Spinal cord (tissue), 10 donors: ENCODE results near the gene SRPK2. TPM values are rescaled to one million over a fixed set of nuclear protein-coding genes. Genes with fewer than 3 reads are reported as not detected.
A peak's percentile ranks its signal among the peaks of the same experiment; 100 is the strongest.
"Not testable (repeated sequence)": the region's sequence is repeated elsewhere in the genome, so short reads cannot be mapped to it uniquely, and the experiment has no call there.

Source experiments
- DNase-seq, 6 donors: peaks; one replicate each; pipeline versions ENCODE4 v3.0.0 to v3.0.0-alpha.2; 2013 to 2015; ENCODE audit warnings: low spot score in 6 of 6, low read depth in 4 of 6
- H3K27ac ChIP-seq: one replicate; pipeline ENCODE4 v1.5.1; 2013; ENCODE audit warnings: low read depth, low read length, control low read depth
- H3K27me3 ChIP-seq: one replicate; pipeline ENCODE4 v1.6.1; 2013; ENCODE audit warnings: low read length; ENCODE audit not compliant: control insufficient read depth, insufficient read depth
- H3K36me3 ChIP-seq: one replicate; pipeline ENCODE4 v1.6.1; 2013; ENCODE audit warnings: low read length; ENCODE audit not compliant: control insufficient read depth, insufficient read depth
- H3K4me1 ChIP-seq: one replicate; pipeline ENCODE4 v1.6.1; 2013; ENCODE audit warnings: low read length; ENCODE audit not compliant: control insufficient read depth, insufficient read depth
- H3K4me3 ChIP-seq: one replicate; pipeline ENCODE4 v1.5.1; 2013; ENCODE audit warnings: low read depth, low read length, control low read depth
- H3K9me3 ChIP-seq: one replicate; pipeline ENCODE4 v1.6.1; 2013; ENCODE audit warnings: low read length; ENCODE audit not compliant: control insufficient read depth, insufficient read depth
- WGBS: methylation state at CpG from one replicate; pipeline ENCODE4 v1.1.5; 2013; ENCODE audit warnings: missing lambda C conversion rate; ENCODE audit not compliant: insufficient coverage; 5-methylcytosine and 5-hydroxymethylcytosine counted together
- polyA plus RNA-seq, 2 donors: library from polyadenylated mRNA; unstranded; fragments of 120-200 nt; gene quantifications; one replicate each; pipeline ENCODE4 v1.2.1, GENCODE V29; 2013; ENCODE audit not compliant: insufficient read length in 2 of 2
- total RNA-seq, 2 donors: library from RNA; depleted of rRNA in 1 of 2; stranded (reverse); fragments of 120-200 nt in 1 of 2; fragments of >200 nt in 1 of 2; gene quantifications; one replicate each; pipeline versions ENCODE4 v1.2.3 to v1.2.4, GENCODE V29; 2013 to 2014
- donor health status: healthy.

The SRPK2 gene
- total and polyA plus RNA-seq, 4 donors = 79.8 to 252 (median 126) TPM

GRCh38 chr7:105261689-105262088 is 127.0 kb downstream of the SRPK2 start:
- Histone ChIP-seq H3K4me3 (no peak overlapping the region), H3K4me1 (peaks cover 3% of the 10 kb centered on the region), H3K27ac (no peak overlapping the region), H3K9me3 (no peaks in the 10 kb centered on the region), H3K36me3 (no peaks in the 10 kb centered on the region), H3K27me3 (no peaks in the 10 kb centered on the region)
- WGBS = 67% methylated on average over 1 of the region's 2 CpGs
- DNase-seq = no peak

- H3K9me3 ChIP-seq, H3K27ac ChIP-seq, H3K4me1 ChIP-seq, H3K27me3 ChIP-seq, H3K36me3 ChIP-seq, H3K4me3 ChIP-seq, DNase-seq: not testable (repeated sequence)
- WGBS = 100% methylated on average over 1 of the region's 2 CpGs
Measured at GRCh38 chr7:105260201-105260871, 128.4 kb downstream of the SRPK2 start.

- not testable (repeated sequence) for H3K4me3 ChIP-seq, H3K27me3 ChIP-seq, H3K27ac ChIP-seq, H3K9me3 ChIP-seq, H3K36me3 ChIP-seq, DNase-seq, H3K4me1 ChIP-seq
Measured at GRCh38 chr7:105258919-105259318, 129.8 kb downstream of the SRPK2 start.

- no peaks in the 10 kb centered on the region for H3K27me3 ChIP-seq
- no peak overlapping the region for H3K4me3 ChIP-seq
- no peaks in the 10 kb centered on the region for H3K36me3 ChIP-seq
- no CpG with 5 or more reads among the region's 1 CpG for WGBS
- no peaks in the 10 kb centered on the region for H3K9me3 ChIP-seq
- H3K4me1 ChIP-seq = peaks cover 3% of the 10 kb centered on the region
- DNase-seq = no peak
- H3K27ac ChIP-seq = no peak overlapping the region
Measured at GRCh38 chr7:105257338-105257737, 131.4 kb downstream of the SRPK2 start.

DNA sequence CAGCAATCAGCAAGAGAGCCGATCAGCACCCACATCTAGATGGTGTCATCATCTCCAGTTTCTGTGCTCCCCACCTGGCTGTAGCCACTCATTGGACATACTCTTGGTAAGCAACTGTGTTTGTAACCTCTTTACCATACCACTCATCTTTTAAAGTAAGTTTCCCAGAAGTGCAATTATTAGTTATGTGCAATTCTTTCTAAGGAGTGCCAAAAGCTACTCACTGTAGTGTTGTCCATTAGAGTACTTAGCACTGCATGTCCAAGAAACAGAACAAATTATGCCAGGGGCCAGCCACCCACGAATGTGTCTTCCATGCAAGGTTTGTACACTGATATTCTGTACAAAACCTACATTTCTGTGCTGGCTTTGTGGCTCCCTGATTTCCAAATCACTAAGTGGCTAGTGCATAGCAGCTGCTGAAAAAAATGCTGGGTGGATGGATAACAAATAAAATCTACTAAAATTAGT is 131.9 kb downstream of the SRPK2 start:
- peaks cover 3% of the 10 kb centered on the region for H3K4me1 ChIP-seq
- H3K4me3 ChIP-seq = no peak overlapping the region
- DNase-seq = no peak
- no peaks in the 10 kb centered on the region for H3K9me3 ChIP-seq
- H3K36me3 ChIP-seq = no peaks in the 10 kb centered on the region
- H3K27ac ChIP-seq = no peak overlapping the region
- no peaks in the 10 kb centered on the region for H3K27me3 ChIP-seq
- 100% methylated on average over 1 of the region's 2 CpGs for WGBS

- WGBS = no CpG with 5 or more reads among the region's 3 CpGs
Measured at GRCh38 chr7:105250706-105251105, 138.0 kb downstream of the SRPK2 start.

GRCh38 chr7:105250239-105250638 is 138.5 kb downstream of the SRPK2 start:
- Histone ChIP-seq H3K4me1 (peaks cover 4% of the 10 kb centered on the region), H3K27ac (no peak overlapping the region), H3K9me3 (no peaks in the 10 kb centered on the region), H3K4me3 (no peak overlapping the region), H3K27me3 (no peaks in the 10 kb centered on the region), H3K36me3 (no peaks in the 10 kb centered on the region)
- no peak for DNase-seq
- 69% methylated on average over 3 of the region's 4 CpGs for WGBS

More at GRCh38 chr7:105250706-105251105, 138.0 kb downstream of the SRPK2 start:
- peaks cover 2% of the 10 kb centered on the region for H3K4me1 ChIP-seq
- DNase-seq = peak in 1 of 6 donors; percentile 56
- H3K4me3 ChIP-seq = no peak overlapping the region
- H3K27me3 ChIP-seq = no peaks in the 10 kb centered on the region
- no peaks in the 10 kb centered on the region for H3K9me3 ChIP-seq
- no peaks in the 10 kb centered on the region for H3K36me3 ChIP-seq
- no peak overlapping the region for H3K27ac ChIP-seq

DNA sequence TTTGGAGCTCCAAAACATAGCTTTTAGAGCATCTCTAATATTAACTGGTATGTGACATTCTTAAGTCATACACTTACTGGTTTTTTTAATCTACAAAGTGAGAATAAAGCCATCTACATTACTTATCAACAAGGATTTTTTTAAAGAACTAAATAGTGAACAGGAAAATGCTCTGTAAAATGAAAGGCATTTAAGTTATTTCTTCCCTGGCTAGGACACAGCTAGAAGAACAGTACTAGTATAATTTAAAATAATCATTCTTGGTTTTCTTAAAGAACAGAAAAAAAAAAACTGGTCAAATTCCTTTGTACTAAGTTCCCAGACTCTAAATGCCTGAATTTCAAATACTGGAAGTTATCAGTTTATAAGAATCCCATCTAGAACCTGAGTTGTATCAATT is 139.5 kb downstream of the SRPK2 start:
- Histone ChIP-seq H3K4me1 (peaks cover 6% of the 10 kb centered on the region), H3K27ac (no peak overlapping the region), H3K9me3 (no peaks in the 10 kb centered on the region), H3K27me3 (no peaks in the 10 kb centered on the region), H3K4me3 (no peak overlapping the region), H3K36me3 (peaks cover 6% of the 10 kb centered on the region)
- no peak for DNase-seq

GRCh38 chr7:105246679-105247078 is 142.0 kb downstream of the SRPK2 start:
- no peak for DNase-seq
- H3K4me1 ChIP-seq = peaks cover 6% of the 10 kb centered on the region
- no peaks in the 10 kb centered on the region for H3K27me3 ChIP-seq
- H3K9me3 ChIP-seq = no peaks in the 10 kb centered on the region
- peaks cover 6% of the 10 kb centered on the region for H3K36me3 ChIP-seq
- no peak overlapping the region for H3K4me3 ChIP-seq
- no peak overlapping the region for H3K27ac ChIP-seq

DNA sequence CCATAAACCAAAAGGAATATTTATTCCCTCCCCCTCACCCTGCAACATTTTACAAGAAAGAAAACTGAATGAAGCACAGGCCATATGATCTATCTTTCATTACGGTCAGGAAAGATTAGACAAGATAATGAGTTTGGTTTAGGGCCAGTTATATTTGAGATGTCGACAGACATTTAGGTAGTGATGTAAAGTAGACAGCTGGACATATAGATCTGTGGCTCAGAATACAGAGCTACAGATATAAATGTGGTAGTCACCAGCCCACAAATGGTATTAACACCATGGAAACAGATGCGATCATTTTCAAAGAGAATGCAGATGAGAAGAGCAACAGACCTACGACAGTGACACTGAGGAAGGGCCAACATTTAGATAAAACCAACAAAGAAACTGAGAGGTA is 142.5 kb downstream of the SRPK2 start:
- peak overlapping the region; percentile 11 for H3K27ac ChIP-seq
- H3K4me1 ChIP-seq = peaks cover 6% of the 10 kb centered on the region
- no peaks in the 10 kb centered on the region for H3K27me3 ChIP-seq
- H3K9me3 ChIP-seq = no peaks in the 10 kb centered on the region
- H3K4me3 ChIP-seq = no peak overlapping the region
- H3K36me3 ChIP-seq = peaks cover 6% of the 10 kb centered on the region
- WGBS = 20% methylated on average over 2 of the region's 4 CpGs
- peak in 1 of 6 donors; percentile 38 for DNase-seq
